Retinal pigment epithelial cell (primary cell): ENCODE measurements around the gene CATSPERE.

Experiments used
- DNase-seq: peaks from one replicate; pipeline ENCODE4 v3.0.0-alpha.2; 2010; ENCODE audit warnings: low read depth
- H3K4me3 ChIP-seq: 2 replicates; pipeline ENCODE4 v1.5.1; 2011; ENCODE audit warnings: mild to moderate bottlenecking, low read length, control low read depth, moderate library complexity
- TF ChIP-seq, protein P1 (sequence below): conservative IDR thresholded peaks from 2 replicates; pipeline ENCODE4 v1.5.1; 2011; ENCODE audit warnings: low read depth, low read length, control low read depth, inconsistent platforms

Gene CATSPERE

DNA sequence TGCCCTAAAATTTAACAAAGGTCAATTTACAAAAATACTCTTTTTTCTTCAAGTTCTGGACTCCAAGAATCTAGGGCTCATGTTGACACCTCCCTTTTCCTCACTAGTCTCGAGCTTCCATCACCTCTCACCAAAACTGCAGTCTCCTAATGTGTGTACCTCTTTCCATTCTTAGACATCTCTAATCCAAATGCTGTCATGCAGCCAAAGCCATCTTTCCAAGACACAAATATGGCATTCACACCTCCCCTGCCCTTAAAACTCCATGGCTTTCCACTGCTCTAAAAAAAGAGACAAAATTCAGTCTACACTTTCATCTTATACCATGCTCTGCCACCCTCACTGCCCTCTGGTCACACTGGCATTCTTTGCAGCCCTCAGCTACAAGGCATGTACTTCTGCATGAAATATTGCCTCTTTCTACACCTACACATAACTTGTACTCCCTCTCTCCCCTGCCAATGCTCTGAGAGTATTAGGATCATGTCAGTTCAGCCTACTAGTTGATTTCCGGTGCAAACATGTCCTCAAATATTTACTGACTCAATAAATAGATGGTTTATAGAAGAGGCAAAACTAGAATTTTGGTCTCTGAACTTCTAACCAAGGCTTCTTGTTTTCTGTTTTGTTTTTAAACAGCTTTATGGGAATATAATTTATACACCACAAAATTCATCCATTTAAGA lies 36.3 kb upstream of the CATSPERE start:
- DNase-seq: no peak
- H3K4me3 ChIP-seq: no peak overlapping the region
- TF ChIP-seq, protein P1, sequence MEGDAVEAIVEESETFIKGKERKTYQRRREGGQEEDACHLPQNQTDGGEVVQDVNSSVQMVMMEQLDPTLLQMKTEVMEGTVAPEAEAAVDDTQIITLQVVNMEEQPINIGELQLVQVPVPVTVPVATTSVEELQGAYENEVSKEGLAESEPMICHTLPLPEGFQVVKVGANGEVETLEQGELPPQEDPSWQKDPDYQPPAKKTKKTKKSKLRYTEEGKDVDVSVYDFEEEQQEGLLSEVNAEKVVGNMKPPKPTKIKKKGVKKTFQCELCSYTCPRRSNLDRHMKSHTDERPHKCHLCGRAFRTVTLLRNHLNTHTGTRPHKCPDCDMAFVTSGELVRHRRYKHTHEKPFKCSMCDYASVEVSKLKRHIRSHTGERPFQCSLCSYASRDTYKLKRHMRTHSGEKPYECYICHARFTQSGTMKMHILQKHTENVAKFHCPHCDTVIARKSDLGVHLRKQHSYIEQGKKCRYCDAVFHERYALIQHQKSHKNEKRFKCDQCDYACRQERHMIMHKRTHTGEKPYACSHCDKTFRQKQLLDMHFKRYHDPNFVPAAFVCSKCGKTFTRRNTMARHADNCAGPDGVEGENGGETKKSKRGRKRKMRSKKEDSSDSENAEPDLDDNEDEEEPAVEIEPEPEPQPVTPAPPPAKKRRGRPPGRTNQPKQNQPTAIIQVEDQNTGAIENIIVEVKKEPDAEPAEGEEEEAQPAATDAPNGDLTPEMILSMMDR: no peak

DNA sequence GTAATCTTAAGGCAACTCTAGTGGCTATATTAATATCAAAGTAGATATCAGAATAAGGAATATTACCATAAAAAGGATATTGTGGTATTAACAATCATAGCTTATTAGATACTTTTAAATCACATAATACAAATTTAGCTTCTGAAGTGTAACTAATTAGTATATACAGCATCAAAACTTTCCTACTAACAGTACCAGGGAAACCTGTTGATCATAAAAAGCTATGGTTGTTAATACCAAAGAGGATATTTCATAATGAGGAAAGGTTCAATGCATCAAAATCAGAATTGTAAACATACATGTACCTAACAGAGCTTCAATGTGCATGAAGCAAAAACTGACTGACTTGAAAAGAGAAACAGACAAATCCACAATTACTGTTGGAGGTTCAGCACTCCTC lies 33.4 kb upstream of the CATSPERE start:
- no peak for DNase-seq
- H3K4me3 ChIP-seq: no peak overlapping the region
- TF ChIP-seq, protein P1: no peak

DNA sequence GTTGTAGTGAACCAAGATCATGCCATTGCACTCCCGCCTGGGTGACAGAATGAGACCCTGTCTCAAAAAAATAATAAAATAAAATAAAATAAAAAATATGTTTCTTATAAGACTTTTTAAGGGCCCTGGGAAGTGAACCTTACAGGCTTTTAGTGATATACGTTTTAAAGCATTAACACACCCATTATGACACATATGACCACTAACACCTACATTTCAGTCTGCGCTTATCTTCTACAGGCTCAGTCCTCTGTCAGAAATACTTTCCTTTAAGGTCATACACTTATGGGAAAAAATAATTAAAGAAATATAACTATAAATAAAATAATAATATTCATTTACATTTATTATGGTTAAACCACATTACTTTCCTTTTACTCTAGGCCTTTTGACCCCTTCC lies 31.3 kb upstream of the CATSPERE start:
- H3K4me3 ChIP-seq: no peak overlapping the region
- no peak for DNase-seq
- TF ChIP-seq, protein P1: no peak

DNA sequence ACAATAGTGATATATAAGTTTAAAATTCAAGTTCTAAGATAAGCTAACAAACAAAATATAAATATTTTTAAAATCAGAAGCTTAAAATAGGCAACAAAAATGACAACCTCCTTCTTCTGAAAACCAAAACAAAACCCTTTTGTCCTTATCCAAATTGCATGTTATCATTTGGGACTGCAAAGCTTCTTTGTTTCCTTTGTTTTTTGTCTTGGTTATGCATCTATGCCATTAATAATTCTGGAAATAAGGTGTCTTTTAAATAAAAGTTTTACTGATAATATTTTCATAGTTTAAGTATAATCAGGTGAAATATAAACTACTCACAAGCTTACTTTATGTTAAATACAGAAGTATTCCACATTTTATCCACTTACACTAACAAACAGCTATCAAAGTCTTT lies 29.9 kb upstream of the CATSPERE start:
- TF ChIP-seq, protein P1: no peak

DNA sequence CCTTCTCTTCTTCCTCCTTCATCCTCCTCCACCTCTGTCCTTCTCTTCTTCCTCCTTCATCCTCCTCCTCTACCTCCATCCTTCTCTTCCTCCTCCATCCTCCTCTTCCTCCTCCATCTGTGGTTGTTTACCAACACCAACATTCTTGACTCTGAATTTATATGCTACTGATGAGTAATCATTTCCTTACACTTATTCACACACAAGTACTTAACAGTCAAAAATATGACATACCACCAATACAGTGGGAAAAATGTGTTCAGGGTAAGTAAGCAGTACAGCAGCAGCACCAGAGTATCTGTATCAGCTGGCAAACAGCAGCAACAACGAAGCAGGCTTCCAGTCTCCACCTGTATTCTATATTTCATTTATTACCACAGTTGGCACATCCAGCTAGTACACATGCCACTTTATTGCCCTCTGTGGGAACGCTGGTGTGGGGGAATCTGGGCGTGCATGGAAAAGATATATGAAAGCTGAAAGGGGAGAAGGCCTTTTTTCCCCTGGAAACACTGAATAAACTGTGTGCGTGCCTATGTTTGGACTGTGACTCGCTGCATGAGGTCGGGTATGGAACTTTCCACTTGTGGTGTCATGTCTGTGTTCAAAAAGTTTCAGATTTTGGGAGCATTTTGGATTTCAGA lies 25.4 kb upstream of the CATSPERE start:
- DNase-seq: no peak

More for the DNA sequence above, 29.9 kb upstream of the CATSPERE start:
- no peak overlapping the region for H3K4me3 ChIP-seq
- no peak for DNase-seq

DNA sequence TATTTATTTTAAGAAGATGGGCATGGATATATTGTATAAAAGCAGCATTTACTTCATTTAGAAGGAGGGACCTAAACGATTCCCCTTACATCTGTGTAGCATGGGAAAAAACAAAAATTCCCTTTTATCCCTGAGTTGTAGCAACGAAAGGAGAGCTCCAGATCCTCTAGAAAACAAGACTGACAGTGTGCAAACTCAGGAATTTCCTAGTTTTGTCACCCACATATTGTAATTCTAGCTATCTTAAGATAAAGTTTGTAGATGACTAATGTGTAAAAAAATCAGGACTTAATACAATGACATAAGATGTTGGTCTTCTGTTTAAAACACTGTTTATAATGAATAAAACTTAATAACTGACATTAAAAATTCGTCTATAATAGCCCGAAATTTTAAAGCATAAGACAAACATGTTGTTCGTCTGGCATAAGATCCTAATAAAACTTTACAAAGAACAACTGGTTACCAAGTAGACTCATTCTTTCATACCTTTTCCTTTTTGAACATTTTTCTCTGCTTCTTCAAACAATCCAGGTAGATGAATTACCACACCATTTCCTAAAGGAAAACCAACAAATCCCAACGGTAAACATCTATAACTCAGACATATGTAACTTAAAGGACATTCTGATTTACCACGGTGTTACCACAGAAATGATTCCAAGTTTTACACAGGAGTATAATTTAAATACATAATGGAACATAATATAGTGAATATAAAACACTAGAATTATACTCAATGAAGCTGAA lies 24.6 kb upstream of the CATSPERE start:
- no peak overlapping the region for H3K4me3 ChIP-seq
- TF ChIP-seq, protein P1: no peak
- no peak for DNase-seq

More for the DNA sequence above, 25.4 kb upstream of the CATSPERE start:
- TF ChIP-seq, protein P1: no peak
- H3K4me3 ChIP-seq: no peak overlapping the region
